OCI-LY7 (cell line): ENCODE data around the gene HACD2. TPM values are rescaled to one million over a fixed set of nuclear protein-coding genes. Genes with fewer than 3 reads are reported as not detected.

Experiments
- BruUV-seq: library from RNA; stranded (reverse); fragments of 400-500 nt; replicated peaks from 2 replicates; lab custom pipeline; 2021; lab: Mats Ljungman, UMichigan
- CTCF ChIA-PET: fragments of 300-600 bp; sonication (Branson Sonifier 250); formaldehyde crosslinking; loops from one replicate; lab custom pipeline; 2022; ENCODE audit warnings: antibody characterized with exemption; ENCODE audit not compliant: unreplicated experiment; lab: Charles Lee
- POLR2A ChIA-PET: fragments of 300-600 bp; sonication (Branson Sonifier 250); formaldehyde crosslinking; loops from one replicate; lab custom pipeline; 2022; ENCODE audit warnings: antibody characterized with exemption; lab: Charles Lee
- DNase-seq: peaks from one replicate; pipeline ENCODE4 v3.0.0-alpha.2; 2015; ENCODE audit warnings: low spot score
- H2AFZ ChIP-seq: fragments of 200-600 bp; sonication (generic), shearing (Covaris generic); 2 replicates; pipeline ENCODE4 v1.6.1; 2014; ENCODE audit warnings: mild to moderate bottlenecking, antibody characterized with exemption, low read length, moderate library complexity
- H3K27ac ChIP-seq: fragments of 200-600 bp; sonication (generic); 2 replicates; pipeline ENCODE4 v1.5.1; 2014; ENCODE audit warnings: mixed run types, low read depth, mild to moderate bottlenecking, moderate library complexity, low read length, inconsistent platforms; ENCODE audit not compliant: poor library complexity, severe bottlenecking
- H3K36me3 ChIP-seq: fragments of 200-600 bp; sonication (generic); 2 replicates; pipeline ENCODE4 v1.6.1; 2014; ENCODE audit warnings: mild to moderate bottlenecking, antibody characterized with exemption, low read length, moderate library complexity, mixed read lengths; ENCODE audit not compliant: insufficient read depth
- H3K4me1 ChIP-seq: fragments of 200-600 bp; sonication (generic); 2 replicates; pipeline ENCODE4 v1.5.1; 2014; ENCODE audit warnings: mild to moderate bottlenecking, low read length; ENCODE audit not compliant: insufficient read depth, poor library complexity, severe bottlenecking
- H3K4me2 ChIP-seq: fragments of 200-600 bp; sonication (generic); 2 replicates; pipeline ENCODE4 v1.6.1; 2014; ENCODE audit warnings: mild to moderate bottlenecking, low read length
- H3K4me3 ChIP-seq: fragments of 200-600 bp; sonication (generic); 2 replicates; pipeline ENCODE4 v1.5.1; 2014; ENCODE audit warnings: mild to moderate bottlenecking, low read depth, low read length; ENCODE audit not compliant: poor library complexity, severe bottlenecking
- H3K79me2 ChIP-seq: fragments of 200-600 bp; sonication (generic); 2 replicates; pipeline ENCODE4 v1.6.1; 2016; ENCODE audit warnings: low read depth, mild to moderate bottlenecking, low read length, moderate library complexity, mixed read lengths; ENCODE audit not compliant: insufficient read depth
- H3K9me2 ChIP-seq: fragments of 200-600 bp; sonication (generic); 2 replicates; pipeline ENCODE4 v1.6.1; 2016; ENCODE audit warnings: mild to moderate bottlenecking, low read length, mixed read lengths; ENCODE audit not compliant: insufficient read depth
- H3K9me3 ChIP-seq: fragments of 200-600 bp; sonication (generic); 2 replicates; pipeline ENCODE4 v1.6.1; 2014; ENCODE audit warnings: mild to moderate bottlenecking, mixed run types, low read length, mixed read lengths
- H4K20me1 ChIP-seq: fragments of 200-600 bp; sonication (generic); 2 replicates; pipeline ENCODE4 v1.6.1; 2014; ENCODE audit warnings: mild to moderate bottlenecking, antibody characterized with exemption, low read length, moderate library complexity, mixed read lengths; ENCODE audit not compliant: insufficient read depth
- EZH2phosphoT487 ChIP-seq: fragments of 200-600 bp; sonication (generic); IDR thresholded peaks from 2 replicates; pipeline ENCODE4 v1.6.1; 2018; ENCODE audit warnings: low read depth, borderline replicate concordance, mild to moderate bottlenecking, mixed run types, antibody characterized with exemption, low read length, moderate library complexity, mixed read lengths
- intact Hi-C: fragments of 100-400 bp; cut with micrococcal nuclease; formaldehyde crosslinking; loops from one replicate; pipeline ENCODE4 v1.10.0; 2022; ENCODE audit not compliant: unreplicated experiment
- total RNA-seq, 2 experiments: library from RNA; depleted of rRNA in 1 of 2; stranded (reverse); fragments of >200 nt in 1 of 2; shearing (Covaris generic) in 1 of 2; gene quantifications; 2 replicates each; pipeline ENCODE4 v1.2.3, GENCODE V29; 2014 to 2022
- TF ChIP-seq, protein P1 (sequence below): fragments of 200-600 bp; sonication (generic); conservative IDR thresholded peaks from 2 replicates; pipeline ENCODE4 v1.5.1; 2014; ENCODE audit warnings: mild to moderate bottlenecking, antibody characterized with exemption, low read length, moderate library complexity, mixed read lengths

The HACD2 gene
- total RNA-seq, 2 experiments from 2014 or later = 10.2 to 22.5 TPM

DNA sequence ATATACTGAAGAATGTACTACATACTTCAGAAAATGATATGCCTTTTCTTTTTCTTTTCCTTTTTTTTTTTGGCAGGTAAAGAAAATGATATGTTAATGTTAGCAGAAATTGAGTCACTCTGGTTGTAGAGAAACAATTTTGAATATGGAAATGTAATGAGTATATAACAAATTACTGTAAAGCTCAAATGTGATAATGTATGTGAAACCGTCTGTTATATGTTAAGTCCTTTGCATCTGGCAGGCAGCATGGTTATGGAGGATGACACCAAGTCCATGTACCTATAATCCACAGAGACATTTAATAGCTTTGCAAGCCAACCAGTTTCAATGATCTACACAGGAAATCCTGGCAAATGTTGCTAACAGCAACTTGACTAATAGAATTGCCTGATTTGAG lies 58.4 kb downstream of the HACD2 start:
- H3K4me1 ChIP-seq = no peaks in the 10 kb centered on the region
- ChIA-PET POLR2A (no interaction called here), CTCF (no interaction called here)
- H3K9me3 ChIP-seq = no peaks in the 10 kb centered on the region
- no peaks in the 10 kb centered on the region for H4K20me1 ChIP-seq
- TF ChIP-seq, protein P1, sequence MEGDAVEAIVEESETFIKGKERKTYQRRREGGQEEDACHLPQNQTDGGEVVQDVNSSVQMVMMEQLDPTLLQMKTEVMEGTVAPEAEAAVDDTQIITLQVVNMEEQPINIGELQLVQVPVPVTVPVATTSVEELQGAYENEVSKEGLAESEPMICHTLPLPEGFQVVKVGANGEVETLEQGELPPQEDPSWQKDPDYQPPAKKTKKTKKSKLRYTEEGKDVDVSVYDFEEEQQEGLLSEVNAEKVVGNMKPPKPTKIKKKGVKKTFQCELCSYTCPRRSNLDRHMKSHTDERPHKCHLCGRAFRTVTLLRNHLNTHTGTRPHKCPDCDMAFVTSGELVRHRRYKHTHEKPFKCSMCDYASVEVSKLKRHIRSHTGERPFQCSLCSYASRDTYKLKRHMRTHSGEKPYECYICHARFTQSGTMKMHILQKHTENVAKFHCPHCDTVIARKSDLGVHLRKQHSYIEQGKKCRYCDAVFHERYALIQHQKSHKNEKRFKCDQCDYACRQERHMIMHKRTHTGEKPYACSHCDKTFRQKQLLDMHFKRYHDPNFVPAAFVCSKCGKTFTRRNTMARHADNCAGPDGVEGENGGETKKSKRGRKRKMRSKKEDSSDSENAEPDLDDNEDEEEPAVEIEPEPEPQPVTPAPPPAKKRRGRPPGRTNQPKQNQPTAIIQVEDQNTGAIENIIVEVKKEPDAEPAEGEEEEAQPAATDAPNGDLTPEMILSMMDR = no peak
- no peak for TF ChIP-seq EZH2phosphoT487
- H3K9me2 ChIP-seq = no peaks in the 10 kb centered on the region
- H3K36me3 ChIP-seq = peaks cover 16% of the 10 kb centered on the region; the same call in 1 of the 2 replicates
- H3K27ac ChIP-seq = no peak overlapping the region
- intact Hi-C loops = no loop called here
- BruUV-seq = no TSS peak
- no peak overlapping the region for H2AFZ ChIP-seq
- H3K79me2 ChIP-seq = no peaks in the 10 kb centered on the region
- no peak overlapping the region for H3K4me3 ChIP-seq
- DNase-seq = no peak
- no peak overlapping the region for H3K4me2 ChIP-seq

DNA sequence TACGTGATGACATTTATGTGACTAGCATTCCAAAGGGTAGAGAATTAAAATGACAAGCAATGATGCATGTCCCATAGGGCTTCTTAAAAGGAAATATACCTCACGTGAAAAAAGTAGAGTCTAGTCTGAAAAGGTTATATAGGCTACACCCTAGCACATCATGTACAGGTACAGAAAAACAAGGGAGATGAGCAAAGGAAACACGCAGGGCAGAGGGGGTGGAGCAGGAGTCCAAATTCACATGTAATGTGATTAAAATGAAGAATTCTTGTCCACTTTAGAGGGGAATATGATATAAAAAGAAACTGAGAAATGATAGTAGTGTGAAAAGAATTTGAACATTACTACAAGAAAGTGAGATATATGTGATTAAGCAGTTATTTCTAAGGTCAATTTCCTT lies 59.4 kb downstream of the HACD2 start:
- H3K36me3 ChIP-seq = peaks cover 16% of the 10 kb centered on the region; the same call in 1 of the 2 replicates
- H3K4me2 ChIP-seq = no peak overlapping the region
- no peak overlapping the region for H3K4me3 ChIP-seq
- no peaks in the 10 kb centered on the region for H3K9me2 ChIP-seq
- H3K79me2 ChIP-seq = no peaks in the 10 kb centered on the region
- DNase-seq = no peak
- intact Hi-C loops = no loop called here
- no TSS peak for BruUV-seq
- POLR2A ChIA-PET = no interaction called here
- H3K4me1 ChIP-seq = no peaks in the 10 kb centered on the region
- CTCF ChIA-PET = no interaction called here
- no peak overlapping the region for H3K27ac ChIP-seq
- no peaks in the 10 kb centered on the region for H4K20me1 ChIP-seq
- H3K9me3 ChIP-seq = no peaks in the 10 kb centered on the region
- no peak overlapping the region for H2AFZ ChIP-seq
- TF ChIP-seq, protein P1 = no peak
- no peak for TF ChIP-seq EZH2phosphoT487

DNA sequence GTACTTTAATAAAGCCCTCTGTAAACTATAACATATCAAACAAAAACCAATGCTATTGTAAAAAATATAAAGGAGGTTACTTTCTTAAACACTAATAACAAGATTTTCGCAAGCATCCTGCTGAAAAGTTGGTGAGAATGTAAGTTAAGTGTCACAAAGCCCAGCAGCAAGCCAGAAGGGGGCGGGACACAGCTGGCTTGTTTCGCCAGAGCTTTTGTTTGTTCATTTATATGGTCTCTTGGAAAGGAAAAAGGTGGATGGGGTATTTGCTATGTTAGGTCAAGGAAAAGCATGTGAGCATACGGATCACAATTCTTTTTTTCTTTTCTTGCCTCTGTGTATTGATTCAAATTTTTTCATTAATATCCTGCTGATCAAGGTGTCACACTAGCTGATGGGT lies 59.9 kb downstream of the HACD2 start:
- intact Hi-C loops = no loop called here
- BruUV-seq = no TSS peak
- TF ChIP-seq, protein P1 = no peak
- no peak for TF ChIP-seq EZH2phosphoT487
- Histone ChIP-seq H3K27ac (no peak overlapping the region), H3K4me1 (no peaks in the 10 kb centered on the region), H3K9me3 (no peaks in the 10 kb centered on the region), H3K9me2 (no peaks in the 10 kb centered on the region), H3K79me2 (no peaks in the 10 kb centered on the region), H2AFZ (no peak overlapping the region), H3K4me2 (no peak overlapping the region), H3K4me3 (no peak overlapping the region), H4K20me1 (no peaks in the 10 kb centered on the region), H3K36me3 (peaks cover 16% of the 10 kb centered on the region; the same call in 1 of the 2 replicates)
- CTCF ChIA-PET = no interaction called here
- POLR2A ChIA-PET = no interaction called here
- DNase-seq = no peak
